ENCODE measurements around the gene ELOVL5.

DNA sequence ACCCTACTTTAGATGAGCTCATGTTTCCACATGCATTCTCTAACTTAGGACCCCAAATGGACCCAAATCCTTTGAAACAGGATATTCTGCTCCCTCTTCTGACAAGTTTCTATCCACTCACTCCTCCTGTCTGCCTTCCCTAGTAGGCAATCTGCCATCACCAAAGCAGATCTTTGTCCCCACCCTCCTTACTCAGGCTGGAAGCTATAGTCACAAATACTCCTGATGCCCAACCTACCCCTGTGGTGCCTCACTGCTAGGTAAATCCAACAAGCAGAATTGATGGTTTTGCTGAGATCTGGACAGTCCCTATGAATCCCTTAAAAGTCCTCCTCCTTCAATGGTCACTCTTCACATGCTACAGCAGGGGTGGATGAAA is 21.7 kb downstream of the ELOVL5 start:
- no peak for TF ChIP-seq POLR2AphosphoS5 (IDR thresholded peaks at IDR 0.05; ENCODE audit: low read depth, low read length)
- TF ChIP-seq, protein P1, sequence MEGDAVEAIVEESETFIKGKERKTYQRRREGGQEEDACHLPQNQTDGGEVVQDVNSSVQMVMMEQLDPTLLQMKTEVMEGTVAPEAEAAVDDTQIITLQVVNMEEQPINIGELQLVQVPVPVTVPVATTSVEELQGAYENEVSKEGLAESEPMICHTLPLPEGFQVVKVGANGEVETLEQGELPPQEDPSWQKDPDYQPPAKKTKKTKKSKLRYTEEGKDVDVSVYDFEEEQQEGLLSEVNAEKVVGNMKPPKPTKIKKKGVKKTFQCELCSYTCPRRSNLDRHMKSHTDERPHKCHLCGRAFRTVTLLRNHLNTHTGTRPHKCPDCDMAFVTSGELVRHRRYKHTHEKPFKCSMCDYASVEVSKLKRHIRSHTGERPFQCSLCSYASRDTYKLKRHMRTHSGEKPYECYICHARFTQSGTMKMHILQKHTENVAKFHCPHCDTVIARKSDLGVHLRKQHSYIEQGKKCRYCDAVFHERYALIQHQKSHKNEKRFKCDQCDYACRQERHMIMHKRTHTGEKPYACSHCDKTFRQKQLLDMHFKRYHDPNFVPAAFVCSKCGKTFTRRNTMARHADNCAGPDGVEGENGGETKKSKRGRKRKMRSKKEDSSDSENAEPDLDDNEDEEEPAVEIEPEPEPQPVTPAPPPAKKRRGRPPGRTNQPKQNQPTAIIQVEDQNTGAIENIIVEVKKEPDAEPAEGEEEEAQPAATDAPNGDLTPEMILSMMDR (IDR thresholded peaks at IDR 0.05): no peak
- TF ChIP-seq, protein P2, sequence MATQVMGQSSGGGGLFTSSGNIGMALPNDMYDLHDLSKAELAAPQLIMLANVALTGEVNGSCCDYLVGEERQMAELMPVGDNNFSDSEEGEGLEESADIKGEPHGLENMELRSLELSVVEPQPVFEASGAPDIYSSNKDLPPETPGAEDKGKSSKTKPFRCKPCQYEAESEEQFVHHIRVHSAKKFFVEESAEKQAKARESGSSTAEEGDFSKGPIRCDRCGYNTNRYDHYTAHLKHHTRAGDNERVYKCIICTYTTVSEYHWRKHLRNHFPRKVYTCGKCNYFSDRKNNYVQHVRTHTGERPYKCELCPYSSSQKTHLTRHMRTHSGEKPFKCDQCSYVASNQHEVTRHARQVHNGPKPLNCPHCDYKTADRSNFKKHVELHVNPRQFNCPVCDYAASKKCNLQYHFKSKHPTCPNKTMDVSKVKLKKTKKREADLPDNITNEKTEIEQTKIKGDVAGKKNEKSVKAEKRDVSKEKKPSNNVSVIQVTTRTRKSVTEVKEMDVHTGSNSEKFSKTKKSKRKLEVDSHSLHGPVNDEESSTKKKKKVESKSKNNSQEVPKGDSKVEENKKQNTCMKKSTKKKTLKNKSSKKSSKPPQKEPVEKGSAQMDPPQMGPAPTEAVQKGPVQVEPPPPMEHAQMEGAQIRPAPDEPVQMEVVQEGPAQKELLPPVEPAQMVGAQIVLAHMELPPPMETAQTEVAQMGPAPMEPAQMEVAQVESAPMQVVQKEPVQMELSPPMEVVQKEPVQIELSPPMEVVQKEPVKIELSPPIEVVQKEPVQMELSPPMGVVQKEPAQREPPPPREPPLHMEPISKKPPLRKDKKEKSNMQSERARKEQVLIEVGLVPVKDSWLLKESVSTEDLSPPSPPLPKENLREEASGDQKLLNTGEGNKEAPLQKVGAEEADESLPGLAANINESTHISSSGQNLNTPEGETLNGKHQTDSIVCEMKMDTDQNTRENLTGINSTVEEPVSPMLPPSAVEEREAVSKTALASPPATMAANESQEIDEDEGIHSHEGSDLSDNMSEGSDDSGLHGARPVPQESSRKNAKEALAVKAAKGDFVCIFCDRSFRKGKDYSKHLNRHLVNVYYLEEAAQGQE (IDR thresholded peaks at IDR 0.05; ENCODE audit: insufficient read depth in 1 of 2, low read depth in 2 of 2, low read length in 1 of 2): no peak
